GM12892 (cell line): Measurements from ENCODE around the gene RPL13A.

Experiments used
- POLR2A ChIP-seq: IDR thresholded peaks from 2 replicates; pipeline ENCODE4 v1.6.1; 2011; ENCODE audit warnings: low read depth, low read length, control low read depth
- POLR2AphosphoS5 ChIP-seq: IDR thresholded peaks from 2 replicates; pipeline ENCODE4 v1.6.1; 2011; ENCODE audit warnings: low read depth, low read length, control low read depth
- TAF1 ChIP-seq: IDR thresholded peaks from 2 replicates; pipeline ENCODE4 v1.6.1; 2011; ENCODE audit warnings: low read depth, mild to moderate bottlenecking, control low read depth, low read length, borderline replicate concordance

- TF ChIP-seq POLR2A (no peak), TAF1 (no peak), POLR2AphosphoS5 (no peak)
These were observed 37.5 kb downstream of the RPL13A start for GRCh38 chr19:49524812-49525455.
